Heart left ventricle (tissue), 13 donors: Measurements from ENCODE around the gene OR1D5.

ENCODE experiments used
- POLR2A ChIP-seq, 2 donors: fragments of 450-650 bp; IDR thresholded peaks; one replicate each; pipeline ENCODE4 v1.6.1; 2017; ENCODE audit warnings: antibody characterized with exemption in 2 of 2, mild to moderate bottlenecking in 2 of 2, moderate library complexity in 2 of 2
- TF ChIP-seq, protein P1 (sequence below), 12 donors: fragments of 200-600 bp; sonication (generic) in 4 of 12; IDR thresholded peaks; one replicate each; pipeline versions ENCODE4 v1.5.0 to v1.8.0; 2018 to 2022; ENCODE audit warnings: antibody characterized with exemption in 12 of 12, mild to moderate bottlenecking in 5 of 12
- donor health status: ischemic (EF 13 %, LVEDD 7.1; RV severe dilation, severe dysfunction).
- donor health status: DM: no; HTN: yes; CAD: no.
- donor health status: DM: no; HTN: no; CAD: no.
- donor health status: ischemic (EF 25% LVEDD 6.9; RV normal size, moderate dysfunction).
- donor health status: ischemic (EF 25% LVEDD 5.7; RV mildly dilated, moderate dysfunction).
- donor health status: ischemic (EF 35%, LVEDD 5.7; RV mildly dilated, moderate dysfunction).
- donor health status: nonischemic (EF 11% LVEDD 7.7; RV severe dilation, severe dysfunction).
- donor health status: DM: yes; HTN: yes; CAD: no.
- donor health status: PGD.
- donor health status: ischemic (EF 29% LVEDD 5.4; RV normal size, mild dysfunction).
- donor health status: nonischemic (EF 23%, LVEDD 6.1; RV moderate dilation, normal function).

DNA sequence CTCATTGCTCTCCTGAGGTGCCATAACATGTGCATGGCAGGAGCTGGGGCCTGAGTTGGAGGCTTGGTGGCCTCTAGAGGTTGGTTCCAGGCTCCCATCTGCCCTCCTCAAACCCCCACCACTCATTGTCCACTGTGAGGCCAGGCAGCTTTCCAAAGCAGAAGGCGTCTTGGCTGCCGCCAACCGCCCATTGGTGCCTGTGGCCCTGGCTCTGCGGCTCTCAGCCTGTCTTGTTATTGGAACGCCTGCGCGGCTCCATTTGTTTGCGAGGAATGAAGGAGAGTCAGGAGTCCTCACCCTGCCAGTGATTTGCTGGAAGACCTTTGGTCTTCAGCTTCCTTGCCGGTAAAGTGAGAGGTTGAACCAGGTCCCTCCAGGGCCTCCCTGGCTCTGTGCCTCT is 43.6 kb downstream of the OR1D5 start:
- TF ChIP-seq, protein P1, sequence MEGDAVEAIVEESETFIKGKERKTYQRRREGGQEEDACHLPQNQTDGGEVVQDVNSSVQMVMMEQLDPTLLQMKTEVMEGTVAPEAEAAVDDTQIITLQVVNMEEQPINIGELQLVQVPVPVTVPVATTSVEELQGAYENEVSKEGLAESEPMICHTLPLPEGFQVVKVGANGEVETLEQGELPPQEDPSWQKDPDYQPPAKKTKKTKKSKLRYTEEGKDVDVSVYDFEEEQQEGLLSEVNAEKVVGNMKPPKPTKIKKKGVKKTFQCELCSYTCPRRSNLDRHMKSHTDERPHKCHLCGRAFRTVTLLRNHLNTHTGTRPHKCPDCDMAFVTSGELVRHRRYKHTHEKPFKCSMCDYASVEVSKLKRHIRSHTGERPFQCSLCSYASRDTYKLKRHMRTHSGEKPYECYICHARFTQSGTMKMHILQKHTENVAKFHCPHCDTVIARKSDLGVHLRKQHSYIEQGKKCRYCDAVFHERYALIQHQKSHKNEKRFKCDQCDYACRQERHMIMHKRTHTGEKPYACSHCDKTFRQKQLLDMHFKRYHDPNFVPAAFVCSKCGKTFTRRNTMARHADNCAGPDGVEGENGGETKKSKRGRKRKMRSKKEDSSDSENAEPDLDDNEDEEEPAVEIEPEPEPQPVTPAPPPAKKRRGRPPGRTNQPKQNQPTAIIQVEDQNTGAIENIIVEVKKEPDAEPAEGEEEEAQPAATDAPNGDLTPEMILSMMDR (IDR thresholded peaks at IDR 0.05) = no peak
- no peak for TF ChIP-seq POLR2A (IDR thresholded peaks at IDR 0.05)
